Smooth muscle cell (in vitro differentiated cells): ENCODE results near the gene ICAM4. TPM values are rescaled to one million over a fixed set of nuclear protein-coding genes. Genes with fewer than 3 reads are reported as not detected.

Experiments
- DNase-seq: peaks from one replicate; lab custom pipeline; 2025; ENCODE audit not compliant: unreplicated experiment; lab: John Stamatoyannopoulos, UW
- H2AFZ ChIP-seq: fragments of 200-600 bp; sonication (generic); 2 replicates; pipeline ENCODE4 v1.6.0; 2016; ENCODE audit warnings: antibody characterized with exemption, low read depth, mild to moderate bottlenecking
- H3F3A ChIP-seq: fragments of 200-600 bp; sonication (generic); 2 replicates; pipeline ENCODE4 v1.6.0; 2017; ENCODE audit warnings: antibody characterized with exemption, low read depth
- H3K27ac ChIP-seq: fragments of 200-600 bp; sonication (generic); 2 replicates; pipeline ENCODE4 v1.5.1; 2016; ENCODE audit warnings: low read depth, mild to moderate bottlenecking
- H3K27me3 ChIP-seq: fragments of 200-600 bp; sonication (generic); 2 replicates; pipeline ENCODE4 v1.6.1; 2016; ENCODE audit warnings: low read depth, mild to moderate bottlenecking
- H3K36me3 ChIP-seq: fragments of 200-600 bp; sonication (generic); 2 replicates; pipeline ENCODE4 v1.5.1; 2016; ENCODE audit warnings: low read depth
- H3K4me1 ChIP-seq: fragments of 200-600 bp; sonication (generic); 2 replicates; pipeline ENCODE4 v1.5.1; 2016; ENCODE audit warnings: low read depth
- H3K4me2 ChIP-seq: fragments of 200-600 bp; sonication (generic); 2 replicates; pipeline ENCODE4 v1.6.0; 2016; ENCODE audit warnings: mild to moderate bottlenecking
- H3K4me3 ChIP-seq: fragments of 200-600 bp; sonication (generic); 2 replicates; pipeline ENCODE4 v1.5.1; 2016; ENCODE audit warnings: mild to moderate bottlenecking
- H3K79me2 ChIP-seq: fragments of 200-600 bp; sonication (generic); 2 replicates; pipeline ENCODE4 v1.6.0; 2016; ENCODE audit warnings: low read depth, mild to moderate bottlenecking
- H3K9ac ChIP-seq: fragments of 200-600 bp; sonication (generic); 2 replicates; pipeline ENCODE4 v1.6.0; 2016; ENCODE audit warnings: low read depth
- H3K9me3 ChIP-seq: fragments of 200-600 bp; sonication (generic); replicated peaks from 2 replicates; pipeline ENCODE4 v1.5.1; 2016; ENCODE audit warnings: low read depth
- H4K20me1 ChIP-seq: fragments of 200-600 bp; sonication (generic); 2 replicates; pipeline ENCODE4 v1.6.0; 2016; ENCODE audit warnings: low read depth
- CTCF ChIP-seq: fragments of 200-600 bp; sonication (generic); IDR thresholded peaks from 2 replicates; pipeline ENCODE4 v1.5.1; 2017; ENCODE audit warnings: borderline replicate concordance, mild to moderate bottlenecking, antibody characterized with exemption; ENCODE audit not compliant: insufficient read depth, poor library complexity, severe bottlenecking
- WGBS: methylation state at CpG from one replicate; pipeline ENCODE4 v1.1.7; 2016; ENCODE audit warnings: low lambda C conversion rate; 5-methylcytosine and 5-hydroxymethylcytosine counted together
- polyA plus RNA-seq: library from polyadenylated mRNA; unstranded; fragments of >200 nt; fragmentation: Nextera tagmentation; extraction: Ambion mirVana; gene quantifications from 2 replicates; pipeline ENCODE4 v1.2.1, GENCODE V29; 2016
- total RNA-seq: library from RNA; depleted of rRNA; stranded (reverse); fragments of >200 nt; gene quantifications from 2 replicates; pipeline ENCODE4 v1.2.3, GENCODE V29; 2014

ICAM4 gene
- total and polyA plus RNA-seq, 2 experiments from 2014 or later, result 1.9 to 3.4 TPM

GRCh38 chr19:10283301-10284064, 3.3 kb upstream of the ICAM4 start:
- Histone ChIP-seq H3F3A (no peaks in the 10 kb centered on the region), H2AFZ (no peak overlapping the region), H3K4me1 (peaks cover 10% of the 10 kb centered on the region), H4K20me1 (no peaks in the 10 kb centered on the region), H3K9me3 (no peaks in the 10 kb centered on the region), H3K36me3 (no peaks in the 10 kb centered on the region), H3K79me2 (no peaks in the 10 kb centered on the region), H3K27me3 (peaks cover 20% of the 10 kb centered on the region), H3K27ac (no peak overlapping the region), H3K4me3 (no peak overlapping the region), H3K9ac (no peak overlapping the region), H3K4me2 (no peak overlapping the region)
- DNase-seq, result no peak
- 78% methylated on average over 22 of the region's 23 CpGs for WGBS
- TF ChIP-seq CTCF, result no peak

GRCh38 chr19:10284065-10284959, 2.4 kb upstream of the ICAM4 start:
- Histone ChIP-seq H3K9me3 (no peaks in the 10 kb centered on the region), H3K79me2 (no peaks in the 10 kb centered on the region), H3K4me3 (no peak overlapping the region), H3K27ac (no peak overlapping the region), H3K36me3 (no peaks in the 10 kb centered on the region), H3K27me3 (peaks cover 28% of the 10 kb centered on the region), H3K4me1 (peaks cover 18% of the 10 kb centered on the region), H3F3A (no peaks in the 10 kb centered on the region), H3K4me2 (no peak overlapping the region), H3K9ac (no peak overlapping the region), H2AFZ (no peak overlapping the region), H4K20me1 (no peaks in the 10 kb centered on the region)
- WGBS, result 94% methylated on average over 32 of the region's 34 CpGs
- TF ChIP-seq CTCF, result no peak
- DNase-seq, result no peak

GRCh38 chr19:10284960-10285278, 1.8 kb upstream of the ICAM4 start:
- no peak for DNase-seq
- H3K9ac ChIP-seq, result no peak overlapping the region
- peaks cover 22% of the 10 kb centered on the region for H3K4me1 ChIP-seq
- H3K9me3 ChIP-seq, result no peaks in the 10 kb centered on the region
- WGBS, result 98% methylated on average over 13 of the region's 13 CpGs
- H3F3A ChIP-seq, result no peaks in the 10 kb centered on the region
- no peak overlapping the region for H2AFZ ChIP-seq
- H3K27ac ChIP-seq, result no peak overlapping the region
- no peaks in the 10 kb centered on the region for H3K79me2 ChIP-seq
- H4K20me1 ChIP-seq, result no peaks in the 10 kb centered on the region
- H3K36me3 ChIP-seq, result no peaks in the 10 kb centered on the region
- H3K27me3 ChIP-seq, result peaks cover 34% of the 10 kb centered on the region
- H3K4me2 ChIP-seq, result no peak overlapping the region
- TF ChIP-seq CTCF, result no peak
- no peak overlapping the region for H3K4me3 ChIP-seq
